Neuron (in vitro differentiated cells): ENCODE measurements around the gene PACS1.
"Not testable (repeated sequence)": the region's sequence is repeated elsewhere in the genome, so short reads cannot be mapped to it uniquely, and the experiment has no call there.

ENCODE experiments used
- H2AFZ ChIP-seq: one replicate; pipeline ENCODE4 v1.6.1; 2013; ENCODE audit warnings: low read depth, mild to moderate bottlenecking, inconsistent platforms, low read length, moderate library complexity
- H3K27me3 ChIP-seq: one replicate; pipeline ENCODE4 v1.6.1; 2013; ENCODE audit warnings: low read length; ENCODE audit not compliant: insufficient read depth
- H3K36me3 ChIP-seq: one replicate; pipeline ENCODE4 v1.6.1; 2013; ENCODE audit warnings: low read length; ENCODE audit not compliant: insufficient read depth
- H3K4me1 ChIP-seq: one replicate; pipeline ENCODE4 v1.6.1; 2013; ENCODE audit warnings: low read length; ENCODE audit not compliant: insufficient read depth
- H3K4me3 ChIP-seq: 2 replicates; pipeline ENCODE4 v1.5.1; 2013; ENCODE audit warnings: mild to moderate bottlenecking, low read length, moderate library complexity
- H3K9me3 ChIP-seq: one replicate; pipeline ENCODE4 v1.6.1; 2013; ENCODE audit warnings: low read length

Gene PACS1

DNA sequence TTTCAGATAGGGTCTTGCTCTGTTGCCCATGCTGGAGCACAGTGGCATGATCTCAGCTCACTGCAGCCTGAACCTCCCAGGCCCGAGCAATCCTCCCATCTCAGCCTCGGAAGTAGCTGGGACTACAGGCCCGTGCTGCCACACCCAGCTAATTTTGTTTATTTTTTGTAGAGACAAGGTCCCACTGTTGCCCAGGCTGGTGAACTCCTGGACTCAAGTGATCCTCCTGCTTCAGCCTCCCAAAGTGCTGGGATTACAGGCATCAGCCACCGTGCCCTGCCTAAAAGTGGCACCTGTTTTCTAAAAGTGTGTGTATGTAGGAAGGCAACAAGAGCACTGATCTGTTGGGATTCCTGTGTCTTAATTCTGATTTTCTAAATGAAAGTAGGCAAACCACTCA, 20.2 kb downstream of the PACS1 start:
- Histone ChIP-seq H3K27me3 (no peaks in the 10 kb centered on the region), H3K36me3 (no peaks in the 10 kb centered on the region), H3K9me3 (no peaks in the 10 kb centered on the region), H2AFZ (no peak overlapping the region), H3K4me3 (no peak overlapping the region), H3K4me1 (no peaks in the 10 kb centered on the region)

DNA sequence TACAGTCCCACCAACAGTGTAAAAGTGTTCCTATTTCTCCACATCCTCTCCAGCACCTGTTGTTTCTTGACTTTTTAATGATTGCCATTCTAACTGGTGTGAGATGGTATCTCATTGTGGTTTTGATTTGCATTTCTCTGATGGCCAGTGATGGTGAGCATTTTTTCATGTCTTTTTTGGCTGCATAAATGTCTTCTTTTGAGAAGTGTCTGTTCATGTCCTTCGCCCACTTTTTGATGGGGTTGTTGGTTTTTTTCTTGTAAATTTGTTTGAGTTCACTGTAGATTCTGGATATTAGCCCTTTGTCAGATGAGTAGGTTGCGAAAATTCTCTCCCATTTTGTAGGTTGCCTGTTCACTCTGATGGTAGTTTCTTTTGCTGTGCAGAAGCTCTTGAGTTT, 22.1 kb downstream of the PACS1 start:
- not testable (repeated sequence) for H3K9me3 ChIP-seq, H2AFZ ChIP-seq, H3K4me3 ChIP-seq, H3K36me3 ChIP-seq, H3K4me1 ChIP-seq, H3K27me3 ChIP-seq

DNA sequence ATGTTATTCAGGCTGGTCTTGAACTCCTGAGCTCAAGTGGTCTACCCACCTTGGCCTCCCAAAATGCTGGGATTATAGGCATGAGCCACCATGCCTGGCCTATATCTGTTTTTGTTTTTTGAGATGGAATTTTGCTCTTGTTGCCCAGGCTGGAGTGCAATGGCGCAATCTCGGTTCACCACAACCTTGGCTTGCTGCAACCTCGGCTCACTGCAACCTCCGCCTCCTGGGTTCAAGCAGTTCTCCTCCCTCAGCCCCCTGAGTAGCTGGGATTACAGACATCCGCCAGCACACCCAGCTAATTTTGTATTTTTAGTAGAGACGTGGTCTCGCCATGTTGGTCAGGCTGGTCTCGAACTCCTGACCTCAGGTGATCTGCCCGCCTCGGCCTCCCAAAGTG, 29.7 kb downstream of the PACS1 start:
- H2AFZ ChIP-seq, H3K4me3 ChIP-seq, H3K27me3 ChIP-seq, H3K36me3 ChIP-seq, H3K4me1 ChIP-seq, H3K9me3 ChIP-seq: not testable (repeated sequence)

DNA sequence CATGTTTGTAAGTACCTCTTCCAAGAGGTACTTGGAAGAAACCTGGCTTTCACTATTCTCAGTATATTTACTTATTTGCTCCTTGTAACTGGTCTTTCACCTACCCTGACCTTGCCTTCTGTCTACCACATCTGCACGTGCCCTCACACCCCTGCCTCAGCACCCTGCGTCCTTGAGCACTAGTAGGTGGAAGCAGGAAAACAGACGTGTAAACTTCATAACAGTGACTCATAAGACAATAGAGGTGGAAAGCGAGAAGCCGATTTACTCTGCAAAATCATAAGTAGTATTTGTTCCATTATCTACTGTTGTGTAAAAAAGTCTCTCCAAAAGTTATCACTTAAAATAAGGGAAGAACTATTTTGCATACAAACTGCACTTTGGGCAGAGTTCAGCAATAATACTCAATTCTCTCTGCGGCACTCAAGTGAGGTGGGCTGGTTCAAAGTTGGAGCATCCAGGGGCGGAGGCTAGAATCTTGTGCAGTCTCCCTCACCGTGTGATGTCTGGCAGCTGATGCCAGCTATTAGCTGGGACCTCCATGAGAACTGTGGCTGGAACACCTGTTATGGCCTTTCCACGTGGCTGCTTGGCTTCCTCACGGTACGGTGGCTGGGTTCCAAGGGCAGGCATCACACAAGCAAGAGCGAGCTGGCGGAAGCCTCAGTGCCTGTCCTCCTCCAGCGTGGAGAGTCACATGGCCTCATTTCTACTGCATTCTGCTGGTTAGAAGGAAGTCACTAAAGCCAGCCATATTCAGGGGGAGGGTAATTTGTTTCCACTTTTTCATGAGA, 30.4 kb downstream of the PACS1 start:
- no peaks in the 10 kb centered on the region for H3K27me3 ChIP-seq

DNA sequence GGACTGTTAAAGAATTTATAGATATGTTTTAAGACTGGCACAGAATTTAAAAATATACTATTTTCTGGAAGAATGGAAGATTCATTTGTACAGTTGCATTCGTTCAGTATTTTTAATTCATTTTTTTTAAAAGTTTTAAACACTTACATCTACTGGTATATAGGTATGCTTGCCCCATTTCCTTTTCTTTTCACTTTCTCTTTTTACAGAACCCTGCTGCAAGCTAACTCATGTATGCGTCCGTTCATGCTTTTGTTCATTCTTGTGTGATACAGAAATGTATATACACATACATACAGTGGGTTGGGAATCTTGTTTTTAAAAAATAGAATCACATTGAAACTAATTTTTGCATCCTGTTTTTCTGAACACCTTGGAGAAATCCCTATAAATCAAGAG, 31.0 kb downstream of the PACS1 start:
- Histone ChIP-seq H3K9me3 (no peaks in the 10 kb centered on the region), H3K36me3 (no peaks in the 10 kb centered on the region), H3K4me1 (no peaks in the 10 kb centered on the region), H3K4me3 (no peak overlapping the region), H2AFZ (no peak overlapping the region), H3K27me3 (no peaks in the 10 kb centered on the region)

More for the DNA sequence above, 30.4 kb downstream of the PACS1 start:
- no peak overlapping the region for H2AFZ ChIP-seq
- H3K9me3 ChIP-seq: no peaks in the 10 kb centered on the region
- no peaks in the 10 kb centered on the region for H3K4me1 ChIP-seq
- no peak overlapping the region for H3K4me3 ChIP-seq
- no peaks in the 10 kb centered on the region for H3K36me3 ChIP-seq

DNA sequence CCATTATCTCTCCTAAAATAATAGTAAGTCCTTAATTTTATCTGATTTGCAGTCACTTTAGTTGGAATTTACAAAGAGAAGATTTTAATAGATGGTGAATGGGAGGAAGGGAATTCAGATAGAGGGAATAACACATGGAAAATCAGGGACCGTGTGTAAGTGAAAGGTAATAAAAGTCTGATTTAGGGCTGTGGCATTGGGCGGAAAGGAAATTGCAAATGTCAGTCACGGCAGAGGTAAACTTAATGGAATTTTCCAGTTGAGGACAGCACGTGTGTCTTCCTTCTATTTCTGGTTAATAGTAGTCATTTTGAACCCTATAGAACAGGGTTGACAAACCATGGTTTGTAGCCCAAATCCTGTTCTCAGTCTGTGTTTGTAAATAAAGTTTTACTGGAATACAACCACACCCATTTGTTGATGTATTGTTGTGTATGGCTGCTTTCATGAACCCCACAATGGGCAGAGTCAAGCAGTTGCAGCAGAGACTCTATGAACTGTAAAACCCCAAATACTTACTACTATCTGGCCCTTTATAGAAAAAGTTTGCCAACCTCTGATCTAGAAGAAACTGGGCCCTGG, 34.1 kb downstream of the PACS1 start:
- Histone ChIP-seq H3K9me3 (no peaks in the 10 kb centered on the region), H3K27me3 (no peaks in the 10 kb centered on the region), H3K4me1 (no peaks in the 10 kb centered on the region), H3K4me3 (no peak overlapping the region), H2AFZ (no peak overlapping the region), H3K36me3 (no peaks in the 10 kb centered on the region)

DNA sequence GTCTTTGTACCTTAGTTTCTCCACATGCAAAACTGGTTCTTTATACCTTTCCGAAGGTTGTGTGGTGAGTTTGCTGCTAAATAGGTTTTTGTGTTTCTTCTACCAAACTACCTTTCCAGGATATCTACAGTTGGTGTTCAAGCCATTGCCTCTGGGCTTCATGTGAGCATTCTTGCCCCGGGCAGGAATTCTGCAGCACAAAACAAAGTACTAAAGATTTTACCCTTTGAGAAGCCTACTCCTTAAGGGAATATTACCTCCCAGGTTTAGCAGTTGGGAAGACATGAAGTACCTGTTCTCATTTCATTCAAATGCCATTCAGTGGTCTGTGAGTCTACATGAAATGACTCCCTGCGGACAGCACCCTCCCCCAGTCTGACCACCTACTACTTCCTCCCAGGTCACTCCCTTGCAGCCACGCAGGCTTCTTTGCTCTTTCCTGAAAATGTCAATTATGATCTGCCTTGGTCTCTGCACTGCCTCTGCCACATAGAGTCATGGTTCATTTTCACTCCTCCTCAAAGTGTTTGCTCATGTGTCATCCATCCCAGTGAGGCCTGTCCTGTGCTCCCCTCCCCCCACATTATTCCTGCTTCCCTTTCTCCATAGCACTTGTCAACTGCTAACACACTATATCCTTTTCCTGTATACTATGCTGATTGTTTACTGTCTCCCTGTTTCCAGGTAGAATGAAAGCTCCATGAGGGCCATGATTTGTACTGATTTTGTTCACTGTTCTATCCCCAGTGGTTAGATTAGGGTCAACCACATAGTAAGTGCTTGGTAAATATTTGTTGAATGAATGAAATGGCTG, 36.9 kb downstream of the PACS1 start:
- Histone ChIP-seq H3K4me3 (no peak overlapping the region), H3K9me3 (no peaks in the 10 kb centered on the region), H2AFZ (no peak overlapping the region), H3K4me1 (peaks cover 2% of the 10 kb centered on the region), H3K36me3 (no peaks in the 10 kb centered on the region), H3K27me3 (no peaks in the 10 kb centered on the region)

DNA sequence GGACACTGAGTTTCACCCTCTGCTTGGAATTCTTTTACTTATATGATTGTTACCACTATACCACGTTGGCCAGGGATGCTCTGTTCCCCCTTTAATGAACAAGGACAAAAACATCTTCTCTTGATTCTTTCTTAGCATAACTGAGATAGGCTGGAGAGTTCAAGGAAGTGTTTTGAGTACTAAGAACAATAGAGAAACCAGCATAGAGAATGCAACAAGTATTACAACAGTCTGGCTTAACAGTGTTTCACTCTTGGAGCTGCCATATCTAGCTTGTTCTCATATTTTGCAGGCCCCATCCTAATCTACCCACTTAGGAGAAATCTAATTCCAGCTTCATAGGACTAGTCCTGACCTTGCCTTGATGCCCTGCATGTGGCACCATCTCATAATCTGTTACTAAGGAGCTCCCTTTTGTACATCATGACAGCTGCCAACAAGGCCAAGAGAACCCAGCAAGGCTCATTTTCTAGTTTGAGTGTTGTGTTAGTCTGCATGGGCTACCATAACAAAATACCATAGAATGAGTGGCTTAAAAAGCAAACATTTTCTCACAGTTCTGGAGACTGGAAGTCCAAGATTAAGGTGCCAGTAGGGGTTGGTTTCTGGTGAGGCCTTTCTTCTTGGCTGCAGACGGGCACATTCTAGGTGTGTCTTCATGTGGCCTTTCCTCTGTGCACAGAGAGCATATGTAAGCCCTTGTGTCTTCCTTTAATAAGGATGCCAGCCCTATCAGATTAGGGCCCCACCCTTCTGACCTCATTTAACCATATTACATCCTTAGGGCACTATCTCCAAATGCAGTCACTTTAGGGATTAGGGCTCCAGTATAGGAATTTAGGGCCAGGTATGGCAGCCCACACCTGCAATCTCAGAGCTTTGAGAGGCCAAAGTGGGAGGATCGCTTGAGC, 37.8 kb downstream of the PACS1 start:
- H3K27me3 ChIP-seq: no peaks in the 10 kb centered on the region
- no peaks in the 10 kb centered on the region for H3K36me3 ChIP-seq
- H2AFZ ChIP-seq: no peak overlapping the region
- no peaks in the 10 kb centered on the region for H3K9me3 ChIP-seq
- H3K4me1 ChIP-seq: peaks cover 11% of the 10 kb centered on the region
- H3K4me3 ChIP-seq: no peak overlapping the region

DNA sequence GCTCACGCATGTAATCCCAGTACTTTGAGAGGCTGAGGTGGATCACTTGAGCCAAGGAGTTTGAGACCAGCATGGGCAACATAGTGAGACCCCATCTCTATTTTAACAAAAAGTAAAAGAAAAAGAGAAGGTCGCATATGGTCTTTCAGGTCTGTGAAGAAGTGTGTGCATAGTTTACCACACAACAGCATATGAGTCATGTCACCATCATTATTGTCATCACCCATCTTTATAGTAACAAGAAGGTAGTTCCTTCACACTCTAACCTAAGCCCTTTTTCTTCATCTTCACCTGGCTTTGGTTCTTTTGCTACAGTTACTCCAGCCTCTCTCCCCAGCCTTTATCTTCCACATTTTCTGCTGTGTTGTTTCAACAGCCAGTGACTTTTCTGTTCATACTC, 39.2 kb downstream of the PACS1 start:
- Histone ChIP-seq H3K36me3 (no peaks in the 10 kb centered on the region), H2AFZ (no peak overlapping the region), H3K4me1 (peaks cover 15% of the 10 kb centered on the region), H3K4me3 (no peak overlapping the region), H3K27me3 (no peaks in the 10 kb centered on the region), H3K9me3 (no peaks in the 10 kb centered on the region)

DNA sequence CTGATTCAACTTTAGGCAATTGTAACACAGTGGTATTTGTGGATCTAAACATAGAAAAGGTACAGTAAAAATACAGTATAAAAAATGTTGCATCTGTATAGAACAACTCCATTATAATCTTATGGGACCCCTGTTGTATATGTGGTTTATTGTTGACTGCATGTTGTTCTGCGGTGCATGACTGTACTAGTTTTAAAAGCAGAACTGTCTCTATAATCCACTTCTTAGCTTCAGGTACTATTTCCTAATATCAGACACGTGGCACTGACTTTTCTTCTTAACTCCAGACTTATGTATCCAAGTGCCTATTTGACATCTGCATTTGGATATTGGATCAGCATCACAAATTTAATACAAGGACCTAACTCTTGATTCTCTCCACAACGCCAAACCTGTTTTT, 41.1 kb downstream of the PACS1 start:
- H3K36me3 ChIP-seq: no peaks in the 10 kb centered on the region
- peaks cover 28% of the 10 kb centered on the region for H3K4me1 ChIP-seq
- no peak overlapping the region for H3K4me3 ChIP-seq
- no peaks in the 10 kb centered on the region for H3K27me3 ChIP-seq
- no peak overlapping the region for H2AFZ ChIP-seq
- H3K9me3 ChIP-seq: no peaks in the 10 kb centered on the region

DNA sequence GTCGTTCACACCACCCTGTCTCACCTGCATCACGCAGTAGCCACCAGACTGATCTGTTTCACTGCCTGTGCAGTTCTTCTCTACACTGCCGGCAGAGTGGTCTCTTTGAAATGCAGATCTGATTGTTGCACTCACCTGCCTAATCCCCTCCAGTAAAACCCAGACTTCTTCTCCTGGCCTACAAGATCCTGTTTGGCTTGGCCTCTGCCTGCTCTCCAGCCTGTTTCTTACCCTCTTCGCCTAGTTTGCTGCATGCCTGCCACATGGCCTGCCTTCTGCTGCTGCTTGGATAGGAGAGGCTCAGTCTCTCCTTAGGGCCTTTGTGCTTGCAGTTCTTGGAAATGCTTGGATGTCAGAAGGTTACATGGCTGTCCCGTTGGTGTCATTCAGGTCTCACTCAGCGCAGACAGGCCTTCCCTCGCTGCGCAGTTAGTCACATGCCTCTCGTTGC, 42.0 kb downstream of the PACS1 start:
- Histone ChIP-seq H3K9me3 (no peaks in the 10 kb centered on the region), H3K27me3 (no peaks in the 10 kb centered on the region), H3K4me3 (no peak overlapping the region), H2AFZ (no peak overlapping the region), H3K4me1 (peaks cover 29% of the 10 kb centered on the region), H3K36me3 (no peaks in the 10 kb centered on the region)

DNA sequence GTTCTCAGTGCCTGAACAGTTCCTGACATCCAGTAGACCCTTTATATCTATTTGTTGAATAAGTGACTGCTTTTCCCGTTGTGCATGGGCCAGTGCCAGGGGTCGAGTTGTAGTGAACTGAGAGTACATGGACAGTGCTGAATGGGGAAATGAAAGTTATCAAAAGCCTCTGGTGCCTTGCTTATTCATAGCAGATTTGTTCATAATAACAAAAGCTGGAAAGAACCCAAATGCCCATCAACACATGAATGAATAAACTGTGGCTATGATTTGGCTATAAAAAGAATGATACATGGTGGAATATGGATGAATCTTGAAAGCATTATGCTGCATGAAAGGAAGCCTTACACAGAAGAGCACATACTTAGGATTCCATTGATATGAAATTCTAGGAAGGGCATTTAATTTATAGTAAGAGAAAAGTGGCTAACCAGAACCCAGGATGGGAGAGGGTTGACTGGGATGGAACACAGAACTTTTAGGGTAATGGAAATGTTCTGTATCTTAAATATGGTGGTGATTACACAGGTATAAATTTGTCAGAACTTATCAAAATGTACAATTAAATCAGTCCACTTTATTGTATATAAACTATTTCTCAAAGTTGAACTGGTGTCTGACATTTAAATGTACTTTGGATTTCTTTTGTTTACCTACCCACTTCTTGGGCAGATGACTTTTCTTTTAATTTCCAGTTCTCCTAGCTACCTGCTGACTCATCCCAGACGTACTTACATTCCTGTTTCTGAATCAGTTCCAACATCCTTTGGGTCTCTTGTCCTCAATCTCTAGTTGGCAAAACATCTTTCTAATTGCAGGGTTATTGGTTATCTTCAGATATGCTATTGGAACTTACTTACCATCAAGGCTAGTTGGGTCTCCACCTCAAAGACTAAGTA, 42.8 kb downstream of the PACS1 start:
- Histone ChIP-seq H3K27me3 (no peaks in the 10 kb centered on the region), H2AFZ (no peak overlapping the region), H3K4me1 (peaks cover 29% of the 10 kb centered on the region), H3K36me3 (no peaks in the 10 kb centered on the region), H3K9me3 (no peaks in the 10 kb centered on the region), H3K4me3 (no peak overlapping the region)
